HG02840 (cell line): ENCODE results near the gene VANGL1.

Experiments
- ATAC-seq: cut with Tn5 transposase; IDR thresholded peaks from one replicate; pipeline ENCODE4 v1.9.1; 2021; ENCODE audit warnings: mild to moderate bottlenecking, moderate library complexity, moderate number of reproducible peaks; ENCODE audit not compliant: unreplicated experiment, low FRiP score

VANGL1 gene

DNA sequence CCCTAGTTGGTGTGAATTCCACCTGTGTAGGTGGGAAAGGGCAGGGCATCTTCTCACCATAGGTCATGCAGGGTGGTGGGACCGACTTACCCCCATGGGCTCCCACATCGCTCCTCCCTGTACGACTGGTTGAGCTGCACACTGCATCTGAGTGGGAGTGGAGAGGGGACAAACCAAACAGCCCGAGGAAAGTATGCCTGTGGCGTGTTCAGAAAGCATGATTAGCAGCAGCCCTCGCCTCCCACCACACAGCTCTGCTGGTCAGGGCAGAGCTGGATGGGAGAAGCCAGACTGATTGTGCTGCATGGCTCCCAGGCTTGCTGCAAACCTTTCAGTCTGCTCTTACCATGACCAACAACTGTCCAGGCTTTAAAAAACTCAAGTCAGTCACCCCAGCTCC, 24.4 kb downstream of the VANGL1 start:
- ATAC-seq: no peak

DNA sequence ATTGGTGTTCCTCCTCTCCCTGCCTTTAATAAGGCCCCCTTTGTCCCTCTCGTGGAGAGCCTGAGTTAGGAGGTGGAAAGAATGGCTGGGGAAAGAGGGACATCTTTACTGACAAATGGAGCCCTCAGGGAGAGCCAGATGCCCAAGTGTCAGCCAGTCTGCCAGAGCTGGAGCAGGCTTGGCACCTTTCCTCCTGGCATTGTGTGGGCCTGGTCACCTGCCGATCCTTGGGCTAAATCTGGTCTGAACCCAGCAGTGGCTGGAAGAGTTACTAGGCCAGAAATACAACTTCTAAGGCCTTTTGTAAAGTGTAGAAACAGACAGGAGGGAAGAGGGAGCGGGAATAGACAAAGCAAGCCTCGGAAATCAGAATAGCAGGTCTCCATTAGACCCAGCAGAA, 24.9 kb downstream of the VANGL1 start:
- no peak for ATAC-seq

DNA sequence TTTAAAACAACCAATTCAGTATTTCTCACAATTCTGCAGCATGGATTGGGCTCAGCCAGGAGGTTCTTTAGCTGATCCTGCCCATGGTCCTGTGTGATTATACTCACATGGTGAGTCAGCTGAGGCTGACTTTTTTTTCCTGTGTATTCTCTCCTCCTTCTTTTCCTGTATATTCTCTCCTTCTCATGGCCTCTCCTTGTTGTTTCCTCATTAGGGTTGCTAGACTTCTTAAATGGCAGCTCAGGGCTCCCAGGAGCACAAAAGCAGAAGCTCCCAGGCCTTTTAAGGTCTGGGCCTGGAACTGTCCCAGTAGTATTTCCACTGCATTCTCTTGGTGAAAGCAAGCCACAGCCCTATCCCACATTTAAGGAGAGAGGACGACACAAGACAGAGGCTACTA, 26.8 kb downstream of the VANGL1 start:
- ATAC-seq: no peak

DNA sequence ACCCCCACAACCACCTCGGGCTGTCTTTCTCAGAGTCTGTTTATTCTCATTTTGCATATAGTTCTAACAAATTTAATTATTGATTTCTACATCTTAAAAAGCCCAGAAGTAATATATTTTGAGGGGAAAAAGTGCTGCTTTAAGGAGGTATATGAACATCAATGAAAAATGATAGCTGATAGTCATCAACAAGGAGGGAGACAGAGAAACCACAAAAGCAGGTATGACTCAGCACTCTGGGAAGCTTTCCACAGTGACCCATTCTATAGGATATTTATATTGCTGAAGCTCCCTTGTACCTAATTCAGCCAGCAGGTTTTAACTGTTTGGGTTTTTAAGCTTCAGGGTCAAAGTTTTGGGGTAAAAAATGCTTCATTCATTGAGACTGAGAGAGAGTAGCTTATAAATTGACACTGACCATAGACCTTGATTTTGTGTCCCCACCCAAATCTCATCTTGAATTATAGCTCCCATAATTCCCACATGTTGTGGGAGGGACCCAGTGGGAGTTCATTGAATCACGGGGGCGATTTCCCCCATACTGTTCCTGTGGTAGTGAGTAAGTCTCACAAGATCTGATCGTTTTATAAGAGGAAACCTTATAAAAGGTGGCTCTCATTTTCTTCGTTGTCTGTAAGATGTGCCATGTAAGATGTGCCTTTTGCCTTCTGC, 27.4 kb downstream of the VANGL1 start:
- ATAC-seq: no peak

DNA sequence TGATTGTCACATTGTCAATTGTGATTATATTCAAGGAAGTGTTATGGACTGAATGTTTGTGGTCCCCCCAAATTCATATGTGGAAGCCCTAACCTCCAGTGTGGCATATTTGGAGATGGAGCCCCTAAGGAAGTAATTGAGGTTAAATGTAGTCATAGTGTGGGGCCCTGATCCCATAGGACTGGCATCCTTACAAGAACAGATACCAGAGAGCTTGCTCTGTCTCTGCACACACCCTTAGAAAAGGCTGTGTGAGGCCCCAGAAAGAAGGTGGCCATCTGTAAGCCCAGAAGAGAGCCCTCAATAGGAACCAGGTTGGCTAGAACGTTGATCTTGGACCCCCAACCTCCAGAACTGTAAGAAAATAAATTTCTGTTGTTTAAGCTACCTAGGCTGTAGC, 28.1 kb downstream of the VANGL1 start:
- ATAC-seq: no peak

DNA sequence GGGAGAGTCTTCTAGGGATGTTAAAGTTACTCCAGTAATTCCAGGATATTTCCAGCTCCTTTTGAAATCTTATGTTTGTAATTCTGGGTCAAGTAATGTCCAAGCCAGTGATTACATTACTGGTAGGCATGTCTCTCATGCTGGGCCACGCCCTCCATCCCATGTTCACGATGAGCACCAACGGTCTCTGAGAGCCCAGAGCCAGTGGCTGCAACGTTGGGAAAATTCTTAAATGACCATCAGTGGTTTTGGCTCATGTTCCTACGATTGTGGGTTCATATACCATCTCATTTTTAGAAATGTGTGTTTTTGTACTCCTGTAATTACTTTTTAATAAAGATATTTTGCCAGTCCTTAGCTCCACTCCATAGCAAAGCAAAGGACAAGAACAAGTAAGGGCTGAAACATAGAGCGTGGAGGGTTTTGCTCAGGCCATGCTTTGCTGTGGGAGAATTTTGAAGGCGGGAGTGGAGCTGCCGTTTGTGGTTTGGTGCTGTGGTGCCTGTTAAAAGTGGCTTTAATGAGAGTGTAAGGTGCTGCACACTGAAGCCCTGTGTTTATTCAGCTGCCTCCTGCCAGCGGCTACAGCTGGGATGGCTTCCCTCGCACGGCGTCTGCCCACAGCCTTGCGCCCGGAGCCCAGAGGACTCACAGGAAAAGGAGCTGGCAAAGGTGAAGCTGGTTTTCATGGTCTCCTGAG, 28.9 kb downstream of the VANGL1 start:
- ATAC-seq: no peak

DNA sequence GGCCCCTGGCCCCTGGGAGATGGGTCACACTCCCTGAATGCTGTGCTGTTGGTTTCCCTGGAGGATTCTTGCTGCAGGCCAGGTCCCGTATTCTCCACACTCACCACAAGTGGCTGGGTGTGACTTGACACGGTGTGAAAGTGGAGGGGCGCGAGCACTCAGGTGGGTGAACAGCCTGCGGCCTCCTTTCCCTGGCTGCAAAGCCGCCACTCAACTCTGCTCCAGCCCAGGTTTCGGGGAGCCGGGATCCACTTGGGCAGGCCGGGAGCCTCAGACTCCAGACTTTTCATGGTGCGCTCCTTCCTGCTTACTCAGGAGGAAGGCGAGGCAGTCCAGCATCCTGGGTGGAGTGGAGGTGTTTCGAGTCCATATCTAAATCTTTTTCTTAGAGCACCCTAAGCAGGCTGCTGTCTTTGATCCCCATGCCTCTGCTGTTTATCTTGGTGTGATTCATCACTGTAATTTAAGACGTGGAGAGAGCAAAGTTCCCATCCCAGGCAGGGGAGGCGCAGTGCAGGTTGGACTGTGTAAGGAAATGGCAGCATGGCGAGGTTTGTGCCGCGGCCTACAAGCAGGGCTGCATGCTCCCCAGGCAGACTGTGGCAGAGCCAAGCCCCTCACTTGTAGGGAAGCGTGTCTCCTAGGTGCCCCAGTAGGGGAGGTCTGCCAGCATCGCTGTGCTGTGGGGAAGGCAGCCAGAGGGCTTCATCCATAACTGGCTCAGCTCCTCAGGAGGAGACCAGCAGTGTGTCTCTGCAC, 29.6 kb downstream of the VANGL1 start:
- no peak for ATAC-seq

DNA sequence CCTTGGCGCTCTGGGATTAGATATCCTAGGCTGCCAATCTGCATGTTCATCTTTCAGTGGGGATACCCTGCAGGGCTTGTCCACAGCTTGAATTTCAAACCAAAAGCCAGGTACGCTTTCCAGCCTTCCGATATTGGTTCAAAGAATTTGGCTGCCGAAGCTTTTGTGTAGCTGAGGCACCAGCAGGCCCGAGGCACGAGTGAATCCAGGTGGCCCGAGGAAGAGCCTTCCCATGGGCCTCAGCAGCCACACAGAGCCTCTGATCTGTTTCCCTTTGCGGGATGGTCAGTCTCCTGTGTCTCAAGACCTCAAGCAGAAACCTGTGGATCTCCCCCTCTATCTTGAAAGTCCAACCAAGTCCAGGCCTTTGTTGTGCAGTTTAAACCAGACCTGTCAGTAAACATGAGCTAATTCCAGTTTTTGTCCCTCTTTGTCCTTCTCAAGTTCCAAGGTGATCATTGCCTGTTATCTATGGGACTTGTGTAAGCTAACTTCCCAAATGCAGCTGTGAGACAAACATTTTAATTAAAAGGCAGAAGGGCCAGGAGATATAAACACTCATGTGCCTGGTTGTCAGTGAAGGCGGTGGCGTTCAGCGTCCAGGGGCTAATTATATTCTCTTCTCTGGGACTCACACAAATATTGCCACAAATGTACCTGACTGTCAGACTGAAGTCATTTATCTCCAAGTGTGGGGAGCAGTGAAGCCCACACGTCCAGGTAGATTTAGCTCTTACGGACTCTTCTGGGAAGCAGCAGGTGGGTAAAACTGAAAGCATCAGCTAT, 30.6 kb downstream of the VANGL1 start:
- ATAC-seq: no peak

DNA sequence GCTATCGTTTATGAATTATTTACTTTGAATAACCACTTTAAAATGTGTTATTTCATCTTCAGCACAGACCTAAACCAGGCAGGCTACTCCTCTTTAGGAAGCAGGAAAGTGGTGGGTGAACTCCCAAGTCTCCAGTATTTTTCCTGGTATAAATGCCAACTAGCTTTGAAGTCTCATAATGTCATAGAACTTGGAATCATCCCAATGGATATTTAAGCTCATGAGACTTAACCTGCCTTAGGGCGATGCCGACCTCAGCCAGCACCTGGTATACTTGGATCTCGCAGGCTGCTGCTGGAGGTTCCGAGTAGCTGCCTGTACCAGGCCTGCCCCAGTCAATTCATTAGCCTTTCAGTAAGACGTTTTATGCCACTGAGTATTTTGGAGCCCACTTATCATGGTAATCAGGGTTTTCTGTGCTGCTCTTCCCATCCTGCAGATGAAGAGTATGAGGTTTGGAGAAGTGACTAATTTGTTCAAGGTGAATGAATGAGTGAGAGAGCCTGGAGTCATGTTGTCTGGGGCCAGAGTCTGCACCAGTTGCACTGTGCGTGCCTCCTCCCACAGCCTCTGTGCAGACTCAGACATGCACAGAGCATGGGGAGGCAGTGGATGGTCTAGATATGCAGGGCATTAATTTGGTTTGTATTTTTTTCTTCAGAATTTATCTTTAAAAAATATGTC, 34.9 kb downstream of the VANGL1 start:
- no peak for ATAC-seq

DNA sequence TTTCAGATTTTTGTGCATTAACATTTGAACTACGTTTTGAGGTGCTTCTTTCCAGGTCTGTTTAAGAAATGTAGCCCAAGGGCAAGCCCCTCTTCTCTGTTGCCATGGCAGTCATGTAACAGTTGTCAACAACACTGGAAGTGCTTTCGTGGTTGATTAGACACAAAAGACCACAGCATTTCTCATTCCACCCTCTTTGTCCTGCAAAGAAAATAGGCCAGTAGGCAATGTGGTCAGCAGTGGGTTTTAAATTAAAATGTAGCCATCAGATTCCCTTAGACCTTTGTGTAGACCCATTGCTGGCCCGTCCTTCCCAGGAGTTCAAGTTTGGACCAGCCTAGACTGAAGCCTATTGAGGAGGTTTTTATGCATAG, 35.4 kb downstream of the VANGL1 start:
- ATAC-seq: no peak

DNA sequence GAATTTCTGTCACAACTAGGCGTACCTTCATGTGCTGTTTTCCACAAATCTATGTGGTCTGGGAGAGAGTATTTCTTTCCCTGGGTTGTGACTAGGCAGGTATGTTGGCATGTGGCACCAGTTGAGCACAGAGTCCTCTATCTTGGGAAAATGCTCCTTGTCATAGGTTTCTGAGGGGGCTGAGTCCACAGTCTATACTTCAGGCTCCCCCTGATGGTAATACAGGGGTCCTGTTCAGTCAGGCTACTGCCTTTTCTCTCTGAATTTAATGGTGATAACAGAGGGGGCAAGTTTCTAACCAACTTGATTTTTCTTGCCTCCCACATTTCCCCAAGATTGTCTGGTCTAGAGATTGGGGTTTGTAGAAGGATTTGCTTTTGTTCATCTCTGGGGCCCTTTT, 35.8 kb downstream of the VANGL1 start:
- ATAC-seq: no peak

DNA sequence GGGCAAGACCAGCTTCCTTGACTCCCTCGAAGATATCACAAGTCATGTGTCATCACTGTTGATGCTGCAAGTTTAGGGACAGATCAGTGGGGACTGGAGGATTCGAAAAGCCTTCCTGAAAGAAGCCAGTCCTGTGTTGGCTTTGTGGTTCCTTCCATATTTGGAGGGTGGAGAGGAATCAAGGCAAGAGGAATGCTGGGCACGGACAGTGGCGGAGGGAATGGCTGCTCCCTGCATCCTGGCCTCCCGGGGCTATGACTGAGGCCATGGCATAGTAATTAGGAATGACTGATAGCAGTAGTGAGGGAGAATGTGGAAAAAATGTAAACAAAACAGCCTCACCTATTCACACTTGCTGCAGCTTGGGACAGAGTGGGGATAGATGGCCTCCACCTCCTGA, 36.4 kb downstream of the VANGL1 start:
- no peak for ATAC-seq

DNA sequence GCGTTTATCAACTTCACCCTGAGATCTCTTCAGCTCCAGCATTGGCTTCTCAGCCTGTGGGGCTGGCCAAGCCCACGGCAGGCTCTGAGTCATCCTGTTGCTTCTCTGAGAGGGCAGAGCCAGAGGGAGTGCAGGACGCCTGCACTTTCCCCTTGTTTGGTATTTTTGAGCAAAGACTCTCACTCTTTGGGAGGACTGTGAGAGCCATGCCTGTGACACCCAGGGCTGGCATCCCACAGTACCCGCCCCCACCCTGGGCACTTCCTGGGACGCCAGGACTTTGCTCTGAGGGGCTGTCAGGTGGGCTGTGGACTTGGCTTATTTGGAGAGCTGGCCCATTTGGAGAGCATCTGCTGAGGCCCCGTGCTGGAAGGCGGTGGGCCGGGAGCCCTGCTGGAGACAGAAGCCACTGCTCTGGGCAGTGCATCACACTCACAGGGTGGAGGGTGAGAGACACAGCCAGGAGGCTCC, 37.4 kb downstream of the VANGL1 start:
- no peak for ATAC-seq

DNA sequence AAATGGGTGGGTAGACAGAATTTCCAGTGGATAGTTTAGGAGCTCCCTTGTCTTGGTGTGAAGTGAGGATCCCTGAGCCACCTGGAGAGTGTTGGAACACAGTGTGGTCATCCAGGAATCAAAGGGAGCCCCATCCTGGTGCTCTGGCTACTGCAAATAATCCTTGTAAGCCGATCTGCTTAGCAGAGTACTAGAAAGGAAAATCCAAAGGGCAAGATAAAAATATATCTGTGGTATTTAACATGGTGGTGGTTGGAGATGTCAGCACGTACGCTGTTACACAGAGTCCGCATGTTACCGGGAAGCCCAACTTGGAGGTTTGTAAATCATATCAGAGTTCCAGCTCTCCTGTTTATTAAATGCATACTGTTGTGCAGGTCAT, 39.0 kb downstream of the VANGL1 start:
- no peak for ATAC-seq

DNA sequence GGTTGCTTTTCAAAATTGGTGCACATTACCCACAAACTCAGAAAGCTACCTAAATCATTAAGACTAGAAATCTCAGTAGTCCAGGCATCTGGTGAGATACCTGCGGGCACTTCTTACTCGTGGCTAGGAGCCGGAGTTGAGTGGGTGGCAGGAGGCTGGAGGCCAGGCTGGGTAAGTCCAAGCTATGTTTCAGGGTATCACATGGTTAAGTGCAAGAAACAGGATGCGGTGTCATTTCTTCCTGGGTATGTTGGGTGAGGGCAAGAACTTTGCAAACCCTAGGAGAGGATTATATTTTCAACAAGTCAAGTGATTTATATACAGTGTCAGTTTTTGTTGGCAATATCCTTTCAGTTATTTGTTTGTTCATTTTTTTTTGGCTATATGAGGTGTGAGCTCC, 41.0 kb downstream of the VANGL1 start:
- no peak for ATAC-seq

DNA sequence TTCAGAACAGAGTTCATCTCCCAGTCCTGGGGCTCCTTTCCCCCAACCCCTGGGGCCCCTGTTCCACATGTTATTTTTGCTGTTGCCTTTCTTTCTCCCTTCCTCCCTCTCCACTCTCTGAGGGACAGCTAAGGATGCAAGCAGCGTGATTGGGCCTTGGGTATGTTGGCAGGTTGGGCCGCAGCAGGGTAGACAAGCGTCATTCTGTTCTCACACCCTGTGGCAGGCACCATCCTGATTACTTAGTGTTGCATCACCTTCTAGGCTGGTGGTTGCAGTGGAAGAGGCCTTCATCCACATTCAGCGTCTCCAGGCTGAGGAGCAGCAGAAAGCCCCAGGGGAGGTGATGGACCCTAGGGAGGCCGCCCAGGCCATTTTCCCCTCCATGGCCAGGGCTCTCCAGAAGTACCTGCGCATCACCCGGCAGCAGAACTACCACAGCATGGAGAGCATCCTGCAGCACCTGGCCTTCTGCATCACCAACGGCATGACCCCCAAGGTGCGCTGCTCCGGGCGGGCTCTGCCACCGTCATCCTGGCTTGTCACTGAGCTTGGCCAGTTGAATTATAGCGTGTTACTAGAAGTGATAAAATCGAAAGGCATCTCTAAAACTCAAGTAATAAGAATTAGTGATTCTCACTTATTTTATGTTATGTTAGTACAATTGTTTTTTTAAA, 43.4 kb downstream of the VANGL1 start:
- no peak for ATAC-seq

DNA sequence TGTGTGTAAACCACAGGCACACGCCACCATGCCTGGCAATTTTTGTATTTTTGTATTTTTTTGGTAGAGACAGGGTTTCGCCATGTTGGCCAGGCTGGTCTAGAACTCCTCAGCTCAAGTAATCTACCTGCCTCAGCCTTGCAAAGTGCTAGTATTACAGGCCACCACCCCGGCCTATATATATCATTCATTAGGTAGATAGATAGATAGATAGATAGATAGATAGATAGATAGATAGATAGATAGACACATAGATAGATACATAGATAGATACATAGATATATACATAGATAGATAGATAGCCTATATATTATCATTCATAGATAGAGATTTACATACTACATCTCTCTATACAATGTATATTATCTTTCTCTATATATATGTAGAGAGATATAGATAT, 46.0 kb downstream of the VANGL1 start:
- no peak for ATAC-seq

DNA sequence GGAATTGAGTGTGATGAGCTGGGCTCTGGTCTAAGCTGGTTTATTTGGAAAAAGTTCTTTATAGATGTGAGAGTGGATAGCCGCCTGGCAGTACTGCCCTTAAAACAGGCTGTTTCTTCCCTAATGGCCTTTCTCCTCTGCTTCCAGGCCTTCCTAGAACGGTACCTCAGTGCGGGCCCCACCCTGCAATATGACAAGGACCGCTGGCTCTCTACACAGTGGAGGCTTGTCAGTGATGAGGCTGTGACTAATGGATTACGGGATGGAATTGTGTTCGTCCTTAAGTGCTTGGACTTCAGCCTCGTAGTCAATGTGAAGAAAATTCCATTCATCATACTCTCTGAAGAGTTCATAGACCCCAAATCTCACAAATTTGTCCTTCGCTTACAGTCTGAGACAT, 49.2 kb downstream of the VANGL1 start:
- no peak for ATAC-seq

DNA sequence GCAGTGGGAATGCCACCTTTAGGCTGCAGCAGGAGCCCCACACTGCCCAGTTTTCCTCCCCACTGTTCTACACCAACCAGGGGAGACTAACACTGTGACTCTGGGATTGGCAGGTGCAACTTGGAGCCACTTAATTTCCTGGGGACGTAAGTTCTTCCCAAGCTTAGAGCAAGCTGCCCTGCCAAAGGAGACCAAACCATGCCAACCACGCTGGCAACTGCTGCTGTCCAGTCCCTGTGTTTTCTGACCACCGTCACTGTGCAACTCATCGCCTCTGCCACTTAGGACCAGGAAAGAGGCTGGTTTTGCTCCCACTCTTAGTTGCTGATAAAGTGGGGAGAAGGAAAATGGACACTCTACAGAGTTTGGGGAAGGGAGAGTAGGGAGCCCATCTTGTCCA, 50.5 kb downstream of the VANGL1 start:
- ATAC-seq: no peak

DNA sequence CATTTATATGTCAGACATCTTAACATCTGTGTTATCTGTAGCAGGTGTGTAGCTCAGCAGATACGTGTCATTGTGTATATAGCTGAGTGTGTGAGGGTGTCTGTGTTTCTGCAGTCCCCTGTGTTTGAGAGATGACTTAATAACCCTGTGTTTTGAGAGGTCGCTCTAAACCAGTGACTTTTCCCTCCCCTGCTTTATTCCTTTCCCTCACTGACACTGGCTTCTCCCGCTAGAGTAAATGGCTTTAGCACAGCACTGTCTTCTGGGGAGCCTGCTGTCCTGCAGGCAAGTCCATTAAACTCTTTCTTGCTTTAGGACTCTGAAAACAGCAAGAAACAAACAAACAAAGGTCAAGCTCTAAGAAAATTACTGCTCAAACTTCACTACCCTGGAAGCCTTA, 53.0 kb downstream of the VANGL1 start:
- no peak for ATAC-seq
